IPS DF 6.9 (cell line): ENCODE results near the gene ESRRB.
"Not testable (repeated sequence)": the region's sequence is repeated elsewhere in the genome, so short reads cannot be mapped to it uniquely, and the experiment has no call there.

Experiments used
- DNase-seq: peaks from one replicate; pipeline ENCODE4 v3.0.0-alpha.2; 2013; ENCODE audit warnings: low read depth, low spot score
- H3K27ac ChIP-seq: one replicate; pipeline ENCODE4 v1.5.1; 2013; ENCODE audit warnings: low read length, control low read depth
- H3K27me3 ChIP-seq: 2 replicates; pipeline ENCODE4 v1.6.1; 2013; ENCODE audit warnings: mild to moderate bottlenecking, low read length; ENCODE audit not compliant: control insufficient read depth, insufficient read depth
- H3K36me3 ChIP-seq: 2 replicates; pipeline ENCODE4 v1.6.1; 2013; ENCODE audit warnings: low read length; ENCODE audit not compliant: control insufficient read depth, insufficient read depth
- H3K4me1 ChIP-seq: 2 replicates; pipeline ENCODE4 v1.6.1; 2013; ENCODE audit warnings: low read length; ENCODE audit not compliant: control insufficient read depth, insufficient read depth
- H3K4me3 ChIP-seq: 2 replicates; pipeline ENCODE4 v1.5.1; 2013; ENCODE audit warnings: mild to moderate bottlenecking, low read length
- H3K9me3 ChIP-seq: 2 replicates; pipeline ENCODE4 v1.6.1; 2013; ENCODE audit warnings: low read length, inconsistent platforms; ENCODE audit not compliant: control insufficient read depth, insufficient read depth
- WGBS: extraction: QIAGEN DNeasy Blood & Tissue Kit; methylation state at CpG from one replicate; pipeline ENCODE4 v1.1.7; 2013; ENCODE audit warnings: mixed read lengths, missing lambda C conversion rate; ENCODE audit not compliant: insufficient read length, insufficient coverage; 5-methylcytosine and 5-hydroxymethylcytosine counted together

Gene ESRRB

DNA sequence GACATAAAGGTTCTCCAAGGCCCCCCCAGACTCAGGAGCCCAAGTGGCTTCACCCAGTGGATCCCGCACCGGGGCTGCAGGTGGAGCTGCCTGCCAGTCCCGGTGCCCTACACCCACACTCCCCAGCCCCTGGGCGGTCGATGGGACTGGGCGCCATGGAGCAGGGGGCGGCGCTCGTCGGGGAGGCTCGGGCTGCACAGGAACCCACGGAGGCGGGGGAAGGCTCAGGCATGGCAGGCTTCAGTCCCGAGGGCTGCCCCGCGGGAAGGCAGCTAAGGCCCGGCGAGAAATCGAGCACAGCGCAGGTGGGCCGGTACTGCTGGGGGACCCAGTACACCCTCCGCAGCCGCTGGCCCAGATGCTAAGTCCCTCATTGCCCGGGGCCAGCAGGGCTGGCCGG is 160.7 kb downstream of the ESRRB start:
- not testable (repeated sequence) for H3K4me1 ChIP-seq, H3K9me3 ChIP-seq, H3K4me3 ChIP-seq, H3K36me3 ChIP-seq, H3K27ac ChIP-seq, H3K27me3 ChIP-seq, DNase-seq
- no CpG with 5 or more reads among the region's 25 CpGs for WGBS

DNA sequence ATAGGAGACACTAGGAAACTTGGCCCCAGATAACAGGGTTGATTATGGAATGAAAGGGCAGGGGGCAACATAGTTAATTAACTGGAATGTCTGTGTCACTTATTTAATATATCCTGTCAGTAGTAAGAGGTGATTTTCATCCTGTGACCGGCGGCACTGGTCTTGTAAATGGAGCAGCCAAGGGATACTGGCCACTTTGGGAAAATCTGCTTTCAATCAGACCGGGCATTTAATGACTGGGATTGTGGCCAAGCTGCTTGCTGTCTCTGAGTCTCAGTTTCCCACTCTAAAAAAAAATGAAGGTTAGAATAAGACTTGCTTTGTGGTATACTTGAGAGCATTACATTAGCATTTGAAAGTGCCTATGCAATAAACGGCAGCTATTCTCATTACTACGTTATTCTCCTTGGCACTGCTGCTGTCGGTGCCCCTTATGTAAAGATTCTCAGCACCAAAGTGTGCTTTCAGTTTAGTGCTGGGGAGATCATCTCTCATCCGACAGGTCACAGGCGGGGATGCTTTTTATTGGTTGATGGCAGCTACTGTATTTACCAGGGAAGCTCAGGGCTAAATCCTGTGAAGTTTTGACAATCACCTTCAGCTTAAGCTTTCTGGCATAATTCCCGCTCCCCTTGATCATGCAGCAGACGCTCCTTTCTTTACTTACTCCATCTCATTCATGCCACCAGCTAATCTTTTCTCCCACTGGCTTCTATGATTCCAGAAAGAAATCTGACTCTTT is 162.1 kb downstream of the ESRRB start:
- no peak for DNase-seq
- Histone ChIP-seq H3K4me1 (peaks cover 3% of the 10 kb centered on the region; the same call in 1 of the 2 replicates), H3K9me3 (no peaks in the 10 kb centered on the region), H3K4me3 (no peak overlapping the region), H3K36me3 (no peaks in the 10 kb centered on the region), H3K27me3 (no peaks in the 10 kb centered on the region), H3K27ac (no peak overlapping the region)
- no CpG with 5 or more reads among the region's 10 CpGs for WGBS

DNA sequence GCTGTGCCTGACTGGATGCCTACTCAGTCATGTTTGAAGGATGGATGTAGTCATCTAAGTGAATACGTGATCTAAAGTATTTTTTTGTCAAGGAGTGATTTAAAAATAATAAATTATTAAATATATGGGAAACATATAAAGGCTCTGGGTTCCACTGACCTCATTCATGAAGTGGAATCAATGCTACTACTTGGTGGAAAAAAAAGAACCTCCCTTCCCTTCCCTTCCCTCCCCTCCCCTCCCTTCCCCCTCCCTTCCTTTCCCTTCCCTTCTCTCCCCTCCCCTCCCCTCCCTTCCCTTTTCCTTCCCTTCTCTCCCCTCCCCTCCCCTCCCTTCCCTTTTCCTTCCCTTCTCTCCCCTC is 162.7 kb downstream of the ESRRB start:
- no peak for DNase-seq
- no peak overlapping the region for H3K4me3 ChIP-seq

DNA sequence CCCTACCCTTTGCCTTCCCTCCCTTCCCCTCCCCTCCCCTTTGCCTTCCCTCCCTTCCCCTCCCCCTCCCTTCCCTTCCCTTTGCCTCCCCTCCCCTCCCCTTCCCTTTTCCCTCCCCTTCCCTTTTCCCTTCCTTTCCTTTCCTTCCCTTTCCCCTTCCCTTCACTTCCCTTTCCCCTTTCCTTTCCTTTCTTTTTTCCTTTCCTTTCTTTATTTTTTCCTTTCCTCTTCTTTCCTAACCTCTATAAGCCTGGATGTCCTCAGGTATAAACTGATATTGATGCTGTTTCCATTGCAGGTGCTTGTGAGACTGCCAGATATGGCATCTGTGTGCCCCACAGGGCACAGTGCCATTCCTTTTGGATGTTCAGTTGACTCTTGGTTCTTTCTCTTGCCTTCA is 163.2 kb downstream of the ESRRB start:
- no peak for DNase-seq
- no peaks in the 10 kb centered on the region for H3K36me3 ChIP-seq
- H3K4me3 ChIP-seq = no peak overlapping the region
- H3K4me1 ChIP-seq = 0 out of 2 replicates have a peak, but pooled peaks cover 1% of the 10 kb centered on the region
- H3K27ac ChIP-seq = no peak overlapping the region
- H3K9me3 ChIP-seq = no peaks in the 10 kb centered on the region
- H3K27me3 ChIP-seq = no peaks in the 10 kb centered on the region

More for the DNA sequence above, 162.7 kb downstream of the ESRRB start:
- Histone ChIP-seq H3K4me1 (0 out of 2 replicates have a peak, but pooled peaks cover 1% of the 10 kb centered on the region), H3K36me3 (no peaks in the 10 kb centered on the region), H3K27ac (no peak overlapping the region), H3K27me3 (no peaks in the 10 kb centered on the region), H3K9me3 (no peaks in the 10 kb centered on the region)
- WGBS = no CpG with 5 or more reads among the region's 1 CpG

DNA sequence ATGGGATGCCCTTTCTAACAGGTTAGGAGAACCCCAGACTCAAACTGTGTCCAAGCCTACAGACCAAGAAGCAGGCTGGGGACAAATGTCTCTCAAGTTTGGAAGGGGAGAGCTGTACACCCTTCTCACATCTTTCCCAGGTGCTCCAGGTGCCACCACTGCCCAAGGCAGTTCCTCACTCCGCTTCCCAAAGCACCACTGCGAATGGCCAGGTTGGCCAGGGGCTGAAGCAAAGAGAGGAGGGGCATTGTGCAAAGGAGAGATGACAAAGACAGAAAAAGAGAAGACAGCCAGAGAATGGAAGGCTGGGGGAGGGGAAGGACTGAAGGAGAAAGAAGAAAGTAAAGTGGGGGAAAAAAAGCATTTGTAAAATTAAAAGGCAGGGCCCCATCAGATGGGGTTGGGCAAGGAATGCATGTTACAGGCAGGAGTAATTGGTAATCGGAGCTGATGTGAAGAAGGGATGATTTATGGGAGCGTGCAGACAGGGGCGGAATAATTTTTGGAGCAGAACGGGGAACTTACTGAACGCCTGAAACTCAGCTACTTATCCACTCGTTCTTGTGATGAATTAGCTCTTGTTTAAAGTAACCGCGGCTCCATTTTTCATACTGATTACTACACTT is 165.8 kb downstream of the ESRRB start:
- no peak for DNase-seq
- no peaks in the 10 kb centered on the region for H3K9me3 ChIP-seq
- no peak overlapping the region for H3K4me3 ChIP-seq
- no CpG with 5 or more reads among the region's 10 CpGs for WGBS
- H3K27ac ChIP-seq = no peak overlapping the region
- no peaks in the 10 kb centered on the region for H3K27me3 ChIP-seq
- no peaks in the 10 kb centered on the region for H3K36me3 ChIP-seq
- H3K4me1 ChIP-seq = 0 out of 2 replicates have a peak, but pooled peaks cover 1% of the 10 kb centered on the region

DNA sequence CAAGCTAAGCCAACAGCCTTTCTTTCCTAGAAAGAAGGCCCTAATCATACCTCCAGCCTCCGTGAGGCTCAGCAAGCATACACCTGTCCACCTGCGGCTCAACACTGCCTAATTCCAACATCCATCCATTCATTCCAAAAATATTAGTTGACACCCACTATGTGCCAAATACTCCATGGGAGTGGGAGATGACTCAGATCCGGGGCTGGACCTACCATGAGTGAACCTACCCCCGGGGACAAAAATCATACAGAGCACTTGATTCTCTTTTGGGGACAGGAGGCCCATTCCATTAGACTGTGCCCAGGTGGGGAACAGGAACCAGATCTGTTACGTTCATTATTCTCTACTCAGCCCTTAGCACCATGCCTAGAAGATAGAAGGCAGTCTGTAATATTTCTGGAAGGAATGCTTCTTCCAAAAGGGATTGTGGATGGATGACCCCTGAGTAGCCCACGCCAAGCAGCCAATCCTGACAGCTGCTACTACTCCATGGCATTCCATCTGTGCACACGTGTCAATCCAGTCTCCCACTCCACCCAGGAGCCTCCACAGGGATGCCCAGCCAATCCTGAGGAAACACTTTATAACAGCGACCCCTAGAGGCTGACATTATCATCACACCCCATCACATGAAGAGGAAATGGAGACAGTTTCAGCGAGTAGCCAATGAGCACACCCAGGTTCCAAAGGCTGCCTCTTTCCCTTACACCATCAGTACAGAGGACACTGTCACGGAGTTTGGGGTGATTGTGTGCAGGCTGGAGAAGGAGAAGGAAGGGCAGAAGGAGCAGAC is 170.7 kb downstream of the ESRRB start:
- H3K4me3 ChIP-seq = no peak overlapping the region
- no peaks in the 10 kb centered on the region for H3K36me3 ChIP-seq
- H3K4me1 ChIP-seq = peaks cover 5% of the 10 kb centered on the region; the same call in 1 of the 2 replicates
- peak; percentile 81 for DNase-seq
- no CpG with 5 or more reads among the region's 10 CpGs for WGBS
- no peak overlapping the region for H3K27ac ChIP-seq
- no peaks in the 10 kb centered on the region for H3K27me3 ChIP-seq
- no peaks in the 10 kb centered on the region for H3K9me3 ChIP-seq

DNA sequence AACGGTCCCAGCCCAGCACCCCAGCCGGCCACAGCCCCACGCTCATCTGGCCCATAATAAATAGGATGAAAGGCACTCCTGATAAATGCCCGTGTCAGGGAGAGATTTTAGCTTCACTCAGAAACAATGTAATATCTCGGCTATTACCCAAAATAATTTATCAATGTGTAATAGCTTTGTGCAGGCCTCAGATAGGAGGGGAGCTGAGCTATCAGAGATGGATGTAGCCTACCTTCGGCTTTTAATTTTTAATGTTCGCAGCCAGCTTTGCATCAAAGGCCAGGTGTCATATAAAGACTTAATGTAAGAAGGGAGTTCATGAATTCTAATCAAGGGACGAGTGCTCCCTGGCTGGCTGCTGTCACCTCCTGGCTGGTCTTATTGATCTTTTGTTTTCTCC is 171.9 kb downstream of the ESRRB start:
- DNase-seq = no peak
- Histone ChIP-seq H3K36me3 (no peaks in the 10 kb centered on the region), H3K4me1 (peaks cover 5% of the 10 kb centered on the region; the same call in 1 of the 2 replicates), H3K27ac (no peak overlapping the region), H3K27me3 (no peaks in the 10 kb centered on the region), H3K4me3 (no peak overlapping the region), H3K9me3 (no peaks in the 10 kb centered on the region)
- no CpG with 5 or more reads among the region's 8 CpGs for WGBS

DNA sequence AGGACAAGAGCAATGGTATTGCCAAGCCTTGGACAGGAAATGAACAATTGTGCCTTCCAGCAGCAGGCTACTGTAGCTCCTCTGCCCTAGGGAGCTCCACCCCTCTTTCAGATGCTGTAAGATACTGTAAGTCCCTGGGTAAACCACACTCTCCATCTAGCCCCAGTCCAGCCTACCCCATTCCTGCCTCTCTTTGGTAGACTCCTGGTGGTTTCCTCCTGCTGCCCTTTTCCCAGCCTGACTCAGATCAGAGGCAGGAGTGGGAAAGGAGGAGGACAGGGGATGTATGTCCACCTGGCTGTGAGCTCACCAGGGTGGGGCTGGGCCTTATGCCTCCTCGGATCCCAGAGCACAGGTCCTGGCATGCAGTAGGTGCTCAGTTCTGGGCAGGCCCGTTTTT is 174.6 kb downstream of the ESRRB start:
- H3K27me3 ChIP-seq = no peaks in the 10 kb centered on the region
- H3K27ac ChIP-seq = no peak overlapping the region
- H3K36me3 ChIP-seq = no peaks in the 10 kb centered on the region
- H3K4me1 ChIP-seq = peaks cover 5% of the 10 kb centered on the region; the same call in 1 of the 2 replicates
- no peaks in the 10 kb centered on the region for H3K9me3 ChIP-seq
- WGBS = no CpG with 5 or more reads among the region's 2 CpGs
- no peak for DNase-seq
- no peak overlapping the region for H3K4me3 ChIP-seq

DNA sequence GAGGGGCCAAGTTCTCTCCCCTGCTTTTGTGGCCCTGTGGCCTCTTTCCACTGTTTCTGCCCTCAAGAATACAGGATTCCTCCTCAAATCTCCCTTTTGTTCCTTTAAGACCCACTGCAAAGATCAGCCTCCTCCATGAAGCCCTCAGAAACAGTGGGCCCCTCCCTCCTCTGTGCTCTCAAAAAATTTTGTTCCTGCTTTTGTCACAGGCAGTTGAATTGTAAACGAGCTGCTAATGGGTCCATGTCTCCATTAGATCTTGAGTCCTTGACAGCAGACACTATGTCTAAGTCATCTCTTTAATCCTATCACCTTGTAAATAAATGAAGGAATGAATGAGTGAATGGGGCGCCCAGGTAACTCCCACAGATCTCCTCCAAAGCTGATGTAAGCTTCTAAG is 175.2 kb downstream of the ESRRB start:
- DNase-seq = no peak
- WGBS = no CpG with 5 or more reads among the region's 2 CpGs
- H3K9me3 ChIP-seq = no peaks in the 10 kb centered on the region
- peaks cover 5% of the 10 kb centered on the region; the same call in 1 of the 2 replicates for H3K4me1 ChIP-seq
- no peak overlapping the region for H3K27ac ChIP-seq
- H3K27me3 ChIP-seq = no peaks in the 10 kb centered on the region
- no peak overlapping the region for H3K4me3 ChIP-seq
- H3K36me3 ChIP-seq = no peaks in the 10 kb centered on the region
